Neutrophil (primary cell): Measurements from ENCODE around the gene ZNF777.
"Not testable (repeated sequence)": the region's sequence is repeated elsewhere in the genome, so short reads cannot be mapped to it uniquely, and the experiment has no call there.

Experiments
- H3K27ac ChIP-seq: fragments of 200-600 bp; sonication (generic); 2 replicates; pipeline ENCODE4 v1.5.1; 2016; ENCODE audit warnings: mild to moderate bottlenecking, moderate library complexity
- H3K27me3 ChIP-seq: fragments of 200-600 bp; sonication (generic); 2 replicates; pipeline ENCODE4 v1.6.0; 2016; ENCODE audit warnings: mild to moderate bottlenecking
- H3K36me3 ChIP-seq: fragments of 200-600 bp; sonication (generic); 2 replicates; pipeline ENCODE4 v1.5.1; 2017
- H3K4me1 ChIP-seq, 2 experiments: fragments of 200-600 bp in 1 of 2; sonication (generic) in 1 of 2; 1 replicate in 1 of 2; 2 replicates in 1 of 2; pipeline versions ENCODE4 v1.5.1 to v1.6.1; 2013 to 2016; ENCODE audit warnings: low read depth in 1 of 2, low read length in 1 of 2, mild to moderate bottlenecking in 1 of 2, moderate library complexity in 1 of 2; ENCODE audit not compliant: control insufficient read depth in 1 of 2, insufficient read depth in 1 of 2
- H3K4me3 ChIP-seq, 2 experiments: fragments of 200-600 bp in 1 of 2; sonication (generic) in 1 of 2; 1 replicate in 1 of 2; 2 replicates in 1 of 2; pipeline ENCODE4 v1.5.1; 2013 to 2016; ENCODE audit warnings: low read depth in 1 of 2, low read length in 1 of 2, mild to moderate bottlenecking in 1 of 2, moderate library complexity in 1 of 2
- H3K9me3 ChIP-seq: fragments of 200-600 bp; sonication (generic); 2 replicates; pipeline ENCODE4 v1.5.1; 2016
- TF ChIP-seq, protein P1 (sequence below): fragments of 200-600 bp; sonication (generic); IDR thresholded peaks from 2 replicates; pipeline ENCODE4 v1.5.1; 2016; ENCODE audit warnings: antibody characterized with exemption

The ZNF777 gene

DNA sequence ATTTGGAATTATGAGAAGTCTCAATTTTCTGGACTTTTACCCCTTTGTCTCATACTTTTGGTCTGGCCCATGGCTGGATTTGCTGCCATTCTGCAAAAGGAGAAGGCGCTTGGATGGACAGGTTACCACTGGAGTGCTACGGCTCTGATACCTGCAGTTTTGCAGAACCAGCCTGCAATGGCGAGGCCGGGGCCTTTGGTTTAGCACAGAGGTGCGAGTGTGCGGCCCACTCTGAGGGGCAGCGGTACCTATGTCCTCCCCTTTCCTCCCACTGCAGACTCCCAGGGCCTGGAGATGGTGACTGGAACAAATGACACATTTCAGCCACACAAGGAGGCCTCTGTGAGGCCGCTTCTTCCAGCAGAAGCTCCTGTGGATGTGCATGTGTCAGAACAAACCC, 11.9 kb downstream of the ZNF777 start:
- no peak overlapping the region for H3K4me3 ChIP-seq
- no peaks in the 10 kb centered on the region for H3K9me3 ChIP-seq
- no peaks in the 10 kb centered on the region for H3K4me1 ChIP-seq
- TF ChIP-seq, protein P1, sequence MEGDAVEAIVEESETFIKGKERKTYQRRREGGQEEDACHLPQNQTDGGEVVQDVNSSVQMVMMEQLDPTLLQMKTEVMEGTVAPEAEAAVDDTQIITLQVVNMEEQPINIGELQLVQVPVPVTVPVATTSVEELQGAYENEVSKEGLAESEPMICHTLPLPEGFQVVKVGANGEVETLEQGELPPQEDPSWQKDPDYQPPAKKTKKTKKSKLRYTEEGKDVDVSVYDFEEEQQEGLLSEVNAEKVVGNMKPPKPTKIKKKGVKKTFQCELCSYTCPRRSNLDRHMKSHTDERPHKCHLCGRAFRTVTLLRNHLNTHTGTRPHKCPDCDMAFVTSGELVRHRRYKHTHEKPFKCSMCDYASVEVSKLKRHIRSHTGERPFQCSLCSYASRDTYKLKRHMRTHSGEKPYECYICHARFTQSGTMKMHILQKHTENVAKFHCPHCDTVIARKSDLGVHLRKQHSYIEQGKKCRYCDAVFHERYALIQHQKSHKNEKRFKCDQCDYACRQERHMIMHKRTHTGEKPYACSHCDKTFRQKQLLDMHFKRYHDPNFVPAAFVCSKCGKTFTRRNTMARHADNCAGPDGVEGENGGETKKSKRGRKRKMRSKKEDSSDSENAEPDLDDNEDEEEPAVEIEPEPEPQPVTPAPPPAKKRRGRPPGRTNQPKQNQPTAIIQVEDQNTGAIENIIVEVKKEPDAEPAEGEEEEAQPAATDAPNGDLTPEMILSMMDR, result no peak
- peaks cover 9% of the 10 kb centered on the region for H3K36me3 ChIP-seq
- no peaks in the 10 kb centered on the region for H3K27me3 ChIP-seq
- H3K27ac ChIP-seq, result no peak overlapping the region

DNA sequence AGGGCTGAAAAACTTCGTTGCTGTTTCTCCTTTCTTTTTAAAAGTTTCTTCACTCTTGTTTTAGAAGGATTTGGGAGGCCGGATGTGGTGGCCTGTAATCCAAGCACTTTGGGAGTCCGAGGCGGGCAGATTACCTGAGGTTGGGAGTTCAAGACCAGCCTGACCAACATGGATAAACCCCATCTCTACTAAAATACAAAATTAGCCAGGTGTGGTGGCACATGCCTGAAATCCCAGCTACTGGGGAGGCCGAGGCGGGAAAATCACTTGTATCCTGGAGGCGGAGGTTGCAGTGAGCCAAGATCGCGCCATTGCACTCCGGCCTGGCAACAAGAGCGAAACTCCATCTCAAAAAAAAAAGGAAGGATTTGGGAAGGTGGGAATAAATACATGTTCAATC, 14.8 kb downstream of the ZNF777 start:
- H3K27ac ChIP-seq, H3K4me3 ChIP-seq, H3K36me3 ChIP-seq, H3K27me3 ChIP-seq, H3K9me3 ChIP-seq, H3K4me1 ChIP-seq: not testable (repeated sequence)

DNA sequence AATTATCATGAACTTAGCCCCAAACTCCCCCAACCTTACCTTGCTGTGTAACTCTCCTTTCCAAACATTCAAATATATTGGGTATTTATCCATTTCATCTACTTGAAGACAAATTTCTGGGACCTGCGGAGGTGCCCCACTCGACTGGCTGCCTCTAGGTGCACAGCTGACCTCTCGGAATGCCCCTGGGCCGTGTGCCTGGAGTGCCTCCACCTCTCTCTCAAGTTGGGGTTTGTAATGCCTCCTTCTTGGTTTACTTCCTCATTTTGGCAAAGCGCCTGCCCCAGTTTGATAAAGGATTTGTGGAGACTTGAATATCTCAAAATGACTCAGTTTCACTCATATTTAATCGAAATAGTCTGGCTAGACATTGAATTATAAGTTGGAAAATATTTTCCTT, 16.6 kb downstream of the ZNF777 start:
- no peak overlapping the region for H3K27ac ChIP-seq
- TF ChIP-seq, protein P1, result no peak

DNA sequence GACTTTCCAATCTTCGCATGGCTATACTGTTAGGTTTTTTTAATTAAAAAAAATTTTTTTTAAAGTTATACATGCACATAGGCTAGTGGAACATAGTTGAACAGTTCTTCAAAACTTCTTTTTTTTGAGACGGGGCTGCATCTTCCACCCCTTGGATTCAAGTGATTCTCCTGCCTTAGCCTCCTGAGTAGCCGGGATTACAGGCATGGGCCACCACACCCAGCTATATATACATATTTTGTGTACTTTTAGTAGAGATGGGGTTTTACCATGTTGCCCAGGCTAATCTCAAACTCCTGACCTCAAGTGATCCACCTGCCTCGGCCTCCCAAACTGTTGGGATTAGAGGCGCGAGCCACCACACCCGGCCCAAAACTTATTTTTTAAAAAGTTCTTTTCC, 17.3 kb downstream of the ZNF777 start:
- no peaks in the 10 kb centered on the region for H3K27me3 ChIP-seq
- H3K27ac ChIP-seq, result no peak overlapping the region
- no peak overlapping the region for H3K4me3 ChIP-seq
- H3K9me3 ChIP-seq, result no peaks in the 10 kb centered on the region
- H3K36me3 ChIP-seq, result no peaks in the 10 kb centered on the region
- TF ChIP-seq, protein P1, result no peak
- H3K4me1 ChIP-seq, result no peaks in the 10 kb centered on the region

More for the DNA sequence above, 16.6 kb downstream of the ZNF777 start:
- H3K27me3 ChIP-seq, result no peaks in the 10 kb centered on the region
- H3K4me3 ChIP-seq, result no peak overlapping the region
- no peaks in the 10 kb centered on the region for H3K36me3 ChIP-seq
- no peaks in the 10 kb centered on the region for H3K9me3 ChIP-seq
- no peaks in the 10 kb centered on the region for H3K4me1 ChIP-seq

DNA sequence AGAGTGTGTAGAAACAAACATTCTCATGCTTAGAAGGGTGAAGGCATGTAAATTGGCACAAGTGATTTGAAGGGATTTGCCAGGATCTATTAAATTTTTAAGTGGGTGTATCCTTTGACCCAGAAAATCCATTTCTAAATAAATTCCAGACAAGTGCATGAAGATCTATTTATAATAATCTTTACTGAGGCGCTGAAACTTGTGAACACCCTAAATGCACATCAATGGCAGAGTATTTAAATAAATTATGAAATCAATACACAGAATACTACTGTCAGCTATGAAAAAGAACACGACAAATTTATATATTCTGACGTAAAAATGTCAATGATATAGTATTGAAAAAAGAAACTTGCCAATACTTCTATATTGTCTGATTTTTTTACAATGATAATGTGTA, 17.9 kb downstream of the ZNF777 start:
- no peak overlapping the region for H3K27ac ChIP-seq

DNA sequence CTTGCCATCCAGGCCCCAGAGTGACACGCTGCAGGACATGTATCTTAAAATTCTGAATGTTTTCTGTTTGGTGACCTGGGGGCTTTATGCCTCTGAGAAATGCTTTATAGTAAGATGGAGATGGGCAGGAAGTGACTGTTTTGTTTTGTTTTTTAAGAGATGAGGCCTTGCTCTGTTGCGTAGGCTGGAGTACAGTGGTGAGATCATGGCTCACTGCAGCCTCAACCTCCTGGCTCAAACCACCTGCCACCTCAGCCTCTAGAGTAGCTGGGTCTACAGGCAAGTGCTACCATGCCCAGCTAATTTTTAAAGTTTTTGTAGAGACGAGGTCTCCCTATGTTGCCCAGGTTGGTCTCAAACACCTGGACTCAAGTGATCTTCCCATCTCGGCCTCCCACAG, 20.6 kb downstream of the ZNF777 start:
- Histone ChIP-seq H3K36me3 (peaks cover 8% of the 10 kb centered on the region), H3K9me3 (no peaks in the 10 kb centered on the region), H3K4me3 (no peak overlapping the region), H3K4me1 (no peaks in the 10 kb centered on the region), H3K27me3 (no peaks in the 10 kb centered on the region), H3K27ac (no peak overlapping the region)
- TF ChIP-seq, protein P1, result no peak

More for the DNA sequence above, 17.9 kb downstream of the ZNF777 start:
- no peaks in the 10 kb centered on the region for H3K27me3 ChIP-seq
- no peaks in the 10 kb centered on the region for H3K36me3 ChIP-seq
- no peaks in the 10 kb centered on the region for H3K4me1 ChIP-seq
- no peak overlapping the region for H3K4me3 ChIP-seq
- H3K9me3 ChIP-seq, result no peaks in the 10 kb centered on the region
- TF ChIP-seq, protein P1, result no peak
